ENCODE results near the gene NRP1.

The NRP1 gene

GRCh38 chr10:33350041-33350440, 15.6 kb upstream of the NRP1 start:
- in situ Hi-C loops (cut with HindIII; ENCODE audit: low sequenced_read_pairs) = no loop called here

GRCh38 chr10:33349268-33349667, 14.8 kb upstream of the NRP1 start:
- in situ Hi-C loops (cut with HindIII; ENCODE audit: low sequenced_read_pairs) = no loop called here

GRCh38 chr10:33347211-33347610, 12.7 kb upstream of the NRP1 start:
- in situ Hi-C loops (cut with HindIII; ENCODE audit: low sequenced_read_pairs) = no loop called here

DNA sequence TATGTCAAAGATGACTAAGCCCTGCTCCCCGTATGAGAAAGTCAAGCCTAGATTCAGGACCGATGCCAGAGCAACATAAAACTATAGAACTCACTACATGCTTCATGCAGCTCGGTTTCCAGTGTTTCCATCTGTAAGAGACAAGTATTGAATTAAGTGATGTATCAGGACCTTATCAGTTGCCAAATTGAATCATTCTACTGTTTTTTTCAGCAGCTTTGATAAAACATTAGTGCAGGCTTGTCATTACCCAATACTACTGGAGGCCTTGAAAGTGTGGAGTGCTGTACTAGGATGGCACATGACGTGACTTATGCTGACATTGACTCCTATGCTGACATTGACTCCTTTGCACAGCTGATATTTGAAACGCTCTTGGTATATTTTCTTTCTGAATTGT, 10.8 kb upstream of the NRP1 start:
- in situ Hi-C loops (cut with HindIII; ENCODE audit: low sequenced_read_pairs) = no loop called here

DNA sequence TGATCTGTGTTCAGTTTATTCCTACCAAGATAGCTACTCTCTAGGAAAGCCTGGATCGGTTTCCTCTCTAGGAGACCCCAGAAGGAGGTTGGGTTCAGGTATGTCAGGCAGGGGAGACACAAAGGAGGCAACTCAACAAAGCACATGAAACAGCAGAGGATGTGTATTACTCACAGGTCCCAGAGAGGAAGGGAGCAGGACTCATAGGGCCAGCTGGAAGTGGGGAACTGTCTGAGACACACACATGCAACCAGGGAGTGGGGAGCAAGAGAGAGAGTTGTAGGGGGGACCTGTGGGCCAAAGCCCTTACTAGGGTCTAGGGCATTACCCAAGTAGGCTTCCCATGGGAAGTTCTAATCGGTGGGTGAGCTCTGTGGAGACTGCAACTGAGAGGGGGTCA, 10.2 kb upstream of the NRP1 start:
- in situ Hi-C loops (cut with HindIII; ENCODE audit: low sequenced_read_pairs) = no loop called here

DNA sequence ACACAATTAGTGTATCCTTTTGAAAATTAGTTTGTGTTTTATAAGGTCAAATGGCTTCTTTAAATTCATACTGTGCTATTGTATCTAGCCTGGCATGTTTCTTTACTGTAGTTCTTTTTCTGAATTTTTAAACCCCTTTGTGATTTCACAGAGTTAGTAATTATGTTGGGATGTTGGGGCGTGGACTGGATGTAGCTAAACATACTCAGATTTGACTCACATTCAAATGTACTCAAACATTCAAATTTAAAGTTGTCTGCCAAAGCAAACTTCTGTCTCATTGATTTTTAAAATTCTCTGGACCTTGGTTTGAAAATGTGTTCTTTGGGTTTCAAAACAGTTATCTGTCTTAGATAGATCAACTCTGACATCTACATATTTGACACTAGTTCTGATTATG, 7.2 kb upstream of the NRP1 start:
- in situ Hi-C loops (cut with HindIII; ENCODE audit: low sequenced_read_pairs) = no loop called here

DNA sequence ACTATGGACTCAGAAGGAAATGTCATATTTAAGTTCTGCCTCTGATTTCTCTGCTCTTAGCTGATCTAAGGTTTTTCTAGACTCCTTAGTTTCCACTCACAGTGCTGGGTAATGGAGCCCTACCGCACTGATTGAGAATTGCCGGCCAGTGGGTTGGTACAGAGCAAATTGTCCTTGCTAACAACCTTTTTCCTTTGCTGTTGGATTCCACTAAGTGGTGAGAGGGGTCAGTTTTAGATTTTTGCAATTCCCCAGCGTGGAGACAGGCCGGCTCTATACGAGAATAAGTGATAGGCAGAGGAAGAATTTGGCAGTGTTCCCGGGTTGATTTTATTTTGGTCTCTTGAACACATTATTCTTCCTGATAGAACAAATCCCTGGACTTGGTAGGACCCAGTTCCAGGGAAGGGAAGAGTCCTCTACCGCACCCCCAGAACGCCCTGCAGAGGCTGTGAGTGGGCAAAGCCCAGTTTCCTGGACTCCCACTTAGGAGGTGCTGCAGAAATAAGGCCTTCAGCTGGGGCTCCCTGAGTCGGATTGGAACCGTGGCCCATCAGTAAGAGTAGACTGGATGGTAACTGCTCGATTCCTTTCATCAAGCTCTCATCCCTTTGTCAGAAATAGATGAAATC, 3.0 kb upstream of the NRP1 start:
- in situ Hi-C loops (cut with HindIII; ENCODE audit: low sequenced_read_pairs) = no loop called here

- in situ Hi-C loops (cut with HindIII; ENCODE audit: low sequenced_read_pairs) = no loop called here
These were observed 2.3 kb upstream of the NRP1 start for GRCh38 chr10:33336582-33337325.

- in situ Hi-C loops (cut with HindIII; ENCODE audit: low sequenced_read_pairs) = no loop called here
These were observed 1.5 kb upstream of the NRP1 start for GRCh38 chr10:33335801-33336581.

DNA sequence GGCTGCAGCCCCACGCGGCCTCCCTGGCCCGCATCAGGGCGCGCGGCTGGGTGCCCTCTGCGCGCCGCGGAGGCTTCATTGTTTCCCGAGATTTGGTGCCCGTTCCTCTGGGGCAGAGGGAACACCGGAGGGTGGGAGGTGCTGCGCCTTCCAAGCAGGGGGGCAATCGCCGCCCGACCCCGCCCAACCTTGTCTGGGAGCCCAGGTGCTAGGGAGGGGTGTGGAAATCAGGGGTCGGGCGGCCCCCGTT, 1.0 kb upstream of the NRP1 start:
- in situ Hi-C loops (cut with HindIII; ENCODE audit: low sequenced_read_pairs) = no loop called here

GRCh38 chr10:33334805-33335550, 511 bp upstream of the NRP1 start:
- in situ Hi-C loops (cut with HindIII; ENCODE audit: low sequenced_read_pairs) = no loop called here

GRCh38 chr10:33333260-33334101, 986 bp downstream of the NRP1 start:
- in situ Hi-C loops (cut with HindIII; ENCODE audit: low sequenced_read_pairs) = no loop called here

DNA sequence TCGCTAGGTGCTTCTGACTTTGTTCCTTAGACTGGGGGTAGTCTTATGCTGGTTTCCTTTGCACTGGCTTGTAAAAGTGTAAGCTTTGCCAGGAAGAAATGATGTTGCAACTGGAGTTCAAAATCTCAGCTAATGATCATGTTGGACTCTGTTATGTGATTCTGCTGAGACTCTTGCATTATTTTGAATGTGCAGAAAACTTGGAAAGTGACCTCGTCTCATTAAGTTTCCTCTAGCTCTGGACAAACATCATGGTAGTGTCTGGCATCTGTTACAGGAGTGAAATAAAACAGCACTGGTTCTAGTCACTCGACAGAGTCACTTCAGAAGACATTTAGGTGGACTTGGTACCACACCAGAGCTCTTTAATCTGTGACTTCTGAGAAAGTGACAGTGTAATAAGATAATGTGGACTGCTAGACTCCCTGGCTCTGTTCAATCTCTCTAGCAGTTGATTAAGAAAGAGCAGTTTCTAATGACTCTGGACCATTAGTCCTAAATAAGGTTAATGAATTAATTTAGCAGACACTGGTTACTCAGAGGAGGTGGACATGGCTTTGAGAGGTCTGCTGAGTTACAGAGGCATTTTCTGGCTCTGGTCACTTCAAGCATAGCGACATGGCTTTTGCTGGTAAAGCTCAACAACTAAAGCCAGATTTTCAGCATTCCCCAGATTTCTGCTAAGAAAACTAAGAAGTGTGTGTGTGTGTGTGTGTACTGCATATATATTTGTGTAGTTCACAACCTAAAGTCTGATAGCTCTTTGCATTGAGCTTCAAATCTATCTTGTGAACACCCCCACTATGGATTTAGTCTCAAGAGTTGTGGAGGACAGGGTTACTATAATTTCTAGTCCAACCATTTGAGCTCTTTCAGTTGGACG, 2.0 kb downstream of the NRP1 start:
- in situ Hi-C loops (cut with HindIII; ENCODE audit: low sequenced_read_pairs) = no loop called here

- in situ Hi-C loops (cut with HindIII; ENCODE audit: low sequenced_read_pairs) = no loop called here
These were observed 3.1 kb downstream of the NRP1 start for GRCh38 chr10:33331379-33331694.

DNA sequence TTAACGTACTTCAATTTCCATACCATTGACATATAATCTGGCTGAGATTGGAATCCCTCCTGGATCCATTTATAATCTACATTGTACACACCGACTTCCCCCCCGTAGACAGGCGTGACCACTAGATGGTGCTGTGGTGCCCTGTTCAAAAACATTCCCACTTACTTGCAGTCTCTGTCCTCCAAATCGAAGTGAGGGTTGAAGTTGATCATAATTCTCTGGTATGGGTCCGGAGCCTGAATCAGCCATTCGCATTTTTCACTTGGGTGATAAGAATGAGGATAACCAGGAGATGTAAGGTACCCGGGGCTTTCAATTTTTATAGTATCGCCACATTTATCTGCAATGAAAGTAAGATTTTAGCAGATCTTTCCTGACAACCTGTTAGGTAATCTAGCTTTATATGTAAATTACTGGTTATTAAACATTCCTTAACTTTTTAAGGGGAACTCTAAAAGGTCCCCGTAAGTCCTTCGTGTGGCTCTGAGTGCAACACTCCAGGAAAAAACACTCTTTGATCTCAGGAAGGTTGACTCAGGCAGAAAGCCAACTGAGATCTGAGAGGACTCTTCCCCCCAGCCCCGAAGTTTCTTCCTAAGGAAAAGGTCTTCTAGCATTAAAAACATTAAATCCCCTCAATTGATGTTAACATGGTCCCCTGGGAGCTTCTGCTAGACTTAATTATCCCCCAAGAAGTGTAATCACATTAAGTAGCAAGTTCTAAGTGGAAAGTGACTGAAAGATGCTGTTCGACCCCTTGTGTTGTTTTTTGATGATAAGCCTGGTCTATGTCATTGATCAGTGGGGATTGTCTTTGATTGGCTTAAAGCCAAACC, 3.7 kb downstream of the NRP1 start:
- in situ Hi-C loops (cut with HindIII; ENCODE audit: low sequenced_read_pairs) = no loop called here

- in situ Hi-C loops (cut with HindIII; ENCODE audit: low sequenced_read_pairs) = no loop called here
These were observed 5.3 kb downstream of the NRP1 start for GRCh38 chr10:33329178-33329577.

DNA sequence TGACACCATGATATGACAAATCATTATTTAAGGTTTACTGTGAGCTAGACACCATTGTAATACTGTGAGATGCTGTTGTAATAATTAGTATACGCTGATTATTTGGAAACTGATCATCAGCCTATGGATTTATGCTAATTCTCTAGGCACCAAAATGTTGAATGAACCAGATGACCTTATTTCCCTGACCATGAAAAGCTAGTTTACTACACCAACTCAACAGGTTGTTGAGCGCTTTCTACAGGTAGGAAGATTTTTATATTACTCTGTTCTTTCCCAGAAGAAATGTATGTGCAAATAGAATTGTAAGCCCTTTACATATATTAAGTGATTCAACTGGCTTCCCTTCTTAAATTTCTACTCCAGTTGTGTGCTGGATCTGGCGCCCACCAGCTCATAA, 6.2 kb downstream of the NRP1 start:
- in situ Hi-C loops (cut with HindIII; ENCODE audit: low sequenced_read_pairs) = no loop called here

- in situ Hi-C loops (cut with HindIII; ENCODE audit: low sequenced_read_pairs) = no loop called here
These were observed 6.7 kb downstream of the NRP1 start for GRCh38 chr10:33327751-33328150.

DNA sequence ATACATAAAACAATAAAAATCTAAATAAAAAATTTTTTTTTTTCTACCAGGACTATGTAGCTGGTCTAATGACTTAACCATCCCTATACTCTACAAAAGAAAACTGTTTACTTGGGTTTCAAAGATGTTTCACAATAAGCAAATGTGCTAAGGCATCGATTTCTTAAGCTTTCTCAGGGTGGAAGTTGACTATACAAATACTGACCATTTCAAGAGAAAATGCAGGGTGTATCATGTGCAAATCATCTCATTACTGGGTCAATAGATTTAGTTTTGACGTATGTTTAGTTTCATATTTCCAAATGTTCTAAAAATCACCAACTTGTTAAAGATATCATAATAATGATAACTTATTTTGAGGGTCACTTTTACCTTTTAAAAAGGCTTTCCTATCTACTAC, 7.5 kb downstream of the NRP1 start:
- in situ Hi-C loops (cut with HindIII; ENCODE audit: low sequenced_read_pairs) = no loop called here
